DMS153 treated with DMSO at 0.1 percent for 48 hours (cell line): ENCODE data around the gene CCDC106.
A peak's percentile ranks its signal among the peaks of the same experiment; 100 is the strongest.

Experiments
- DNase-seq: peaks from one replicate; lab custom pipeline; 2025; ENCODE audit not compliant: unreplicated experiment; lab: John Stamatoyannopoulos, UW

Gene CCDC106

GRCh38 chr19:55680339-55681130 lies 32.5 kb downstream of the CCDC106 start:
- no peak for DNase-seq

GRCh38 chr19:55681131-55682092 lies 33.4 kb downstream of the CCDC106 start:
- DNase-seq = no peak

GRCh38 chr19:55683449-55684261 lies 35.6 kb downstream of the CCDC106 start:
- DNase-seq = no peak

- DNase-seq = no peak
Observed at GRCh38 chr19:55684946-55685681, 37.1 kb downstream of the CCDC106 start.

GRCh38 chr19:55685776-55686175 lies 37.8 kb downstream of the CCDC106 start:
- no peak for DNase-seq

GRCh38 chr19:55686311-55687050 lies 38.5 kb downstream of the CCDC106 start:
- DNase-seq = no peak

- no peak for DNase-seq
Observed at GRCh38 chr19:55687281-55688201, 39.5 kb downstream of the CCDC106 start.

- DNase-seq = peak; percentile 26
Observed at GRCh38 chr19:55688422-55689218, 40.6 kb downstream of the CCDC106 start.

- no peak for DNase-seq
Observed at GRCh38 chr19:55689411-55690108, 41.5 kb downstream of the CCDC106 start.

- DNase-seq = no peak
Observed at GRCh38 chr19:55690109-55690768, 42.2 kb downstream of the CCDC106 start.

- DNase-seq = no peak
Observed at GRCh38 chr19:55690769-55691545, 42.9 kb downstream of the CCDC106 start.

GRCh38 chr19:55691561-55692481 lies 43.8 kb downstream of the CCDC106 start:
- DNase-seq = no peak

- DNase-seq = no peak
Observed at GRCh38 chr19:55692681-55693081, 44.7 kb downstream of the CCDC106 start.

- no peak for DNase-seq
Observed at GRCh38 chr19:55693336-55693974, 45.4 kb downstream of the CCDC106 start.
